ENCODE data around the gene IL16.

Gene IL16

GRCh38 chr15:81315452-81316175 lies 118.9 kb downstream of the IL16 start:
- DNase-seq (ENCODE audit: low read depth): no peak
- H3K4me3 ChIP-seq (ENCODE audit: control insufficient read depth, low read depth, low read length): no peak overlapping the region
- TF ChIP-seq, protein P1, sequence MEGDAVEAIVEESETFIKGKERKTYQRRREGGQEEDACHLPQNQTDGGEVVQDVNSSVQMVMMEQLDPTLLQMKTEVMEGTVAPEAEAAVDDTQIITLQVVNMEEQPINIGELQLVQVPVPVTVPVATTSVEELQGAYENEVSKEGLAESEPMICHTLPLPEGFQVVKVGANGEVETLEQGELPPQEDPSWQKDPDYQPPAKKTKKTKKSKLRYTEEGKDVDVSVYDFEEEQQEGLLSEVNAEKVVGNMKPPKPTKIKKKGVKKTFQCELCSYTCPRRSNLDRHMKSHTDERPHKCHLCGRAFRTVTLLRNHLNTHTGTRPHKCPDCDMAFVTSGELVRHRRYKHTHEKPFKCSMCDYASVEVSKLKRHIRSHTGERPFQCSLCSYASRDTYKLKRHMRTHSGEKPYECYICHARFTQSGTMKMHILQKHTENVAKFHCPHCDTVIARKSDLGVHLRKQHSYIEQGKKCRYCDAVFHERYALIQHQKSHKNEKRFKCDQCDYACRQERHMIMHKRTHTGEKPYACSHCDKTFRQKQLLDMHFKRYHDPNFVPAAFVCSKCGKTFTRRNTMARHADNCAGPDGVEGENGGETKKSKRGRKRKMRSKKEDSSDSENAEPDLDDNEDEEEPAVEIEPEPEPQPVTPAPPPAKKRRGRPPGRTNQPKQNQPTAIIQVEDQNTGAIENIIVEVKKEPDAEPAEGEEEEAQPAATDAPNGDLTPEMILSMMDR (conservative IDR thresholded peaks at IDR 0.05; ENCODE audit: control insufficient read depth, insufficient read depth, low read depth, low read length): no peak

DNA sequence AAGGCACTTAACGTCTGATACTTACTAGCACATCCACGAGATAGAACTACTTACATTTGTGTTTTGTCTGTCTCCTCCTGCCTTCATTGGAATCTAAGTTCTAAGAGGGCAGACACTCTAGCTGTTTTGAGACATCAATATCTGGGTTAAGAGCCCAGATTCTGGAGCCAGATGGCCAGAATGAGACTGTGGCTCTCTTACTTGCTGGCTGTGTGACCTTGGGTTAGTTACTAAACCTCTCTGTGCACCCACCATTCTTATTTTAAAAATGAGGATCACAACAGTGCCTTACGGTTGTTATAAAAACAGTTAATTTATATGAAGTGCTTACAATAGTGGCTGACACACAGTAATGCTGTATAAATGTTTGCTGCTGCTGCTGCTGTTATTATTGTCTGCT lies 119.6 kb downstream of the IL16 start:
- DNase-seq (ENCODE audit: low read depth): no peak
- no peak overlapping the region for H3K4me3 ChIP-seq (ENCODE audit: control insufficient read depth, low read depth, low read length)
- TF ChIP-seq, protein P1 (conservative IDR thresholded peaks at IDR 0.05; ENCODE audit: control insufficient read depth, insufficient read depth, low read depth, low read length): no peak

DNA sequence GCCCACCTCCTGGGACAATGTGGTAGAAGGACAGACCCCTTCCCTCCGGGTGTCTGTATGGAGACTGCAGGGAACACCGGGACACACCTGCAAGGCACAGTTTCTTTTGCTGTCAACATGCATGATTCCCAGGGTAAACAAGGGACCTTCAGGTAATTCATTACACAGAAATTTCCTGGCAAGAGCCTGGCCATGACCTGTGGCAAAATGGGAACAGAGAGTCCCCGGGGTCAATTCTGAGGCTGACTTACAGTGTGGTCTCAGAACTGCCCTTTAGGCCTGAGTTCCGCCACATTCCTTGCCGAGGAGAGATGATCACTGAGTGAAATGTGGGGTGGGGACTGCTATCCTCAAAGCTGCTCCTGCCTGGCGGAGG lies 121.0 kb downstream of the IL16 start:
- H3K4me3 ChIP-seq (ENCODE audit: control insufficient read depth, low read depth, low read length): no peak overlapping the region
- TF ChIP-seq, protein P1 (conservative IDR thresholded peaks at IDR 0.05; ENCODE audit: control insufficient read depth, insufficient read depth, low read depth, low read length): no peak

DNA sequence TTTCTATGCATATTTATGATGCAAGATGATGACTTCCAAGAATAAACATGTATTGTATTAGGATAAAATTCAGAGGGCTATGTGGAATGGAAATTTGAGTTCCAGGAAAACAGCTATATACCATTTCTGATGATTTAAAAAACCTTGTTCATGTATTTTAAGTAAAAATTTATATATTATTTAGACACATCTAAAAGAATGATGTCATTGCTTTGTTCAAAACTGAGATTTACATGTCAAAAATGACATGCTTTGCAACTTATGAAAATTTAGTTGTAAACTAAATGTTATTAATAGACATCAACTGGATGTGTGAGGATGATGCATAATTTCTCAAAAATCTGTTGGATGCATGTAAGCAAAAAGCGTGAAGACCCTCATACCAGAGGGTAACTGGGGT lies 125.0 kb downstream of the IL16 start:
- DNase-seq (ENCODE audit: low read depth): no peak
- H3K4me3 ChIP-seq (ENCODE audit: control insufficient read depth, low read depth, low read length): no peak overlapping the region
- TF ChIP-seq, protein P1 (conservative IDR thresholded peaks at IDR 0.05; ENCODE audit: control insufficient read depth, insufficient read depth, low read depth, low read length): no peak

More for the DNA sequence above, 121.0 kb downstream of the IL16 start:
- no peak for DNase-seq (ENCODE audit: low read depth)

DNA sequence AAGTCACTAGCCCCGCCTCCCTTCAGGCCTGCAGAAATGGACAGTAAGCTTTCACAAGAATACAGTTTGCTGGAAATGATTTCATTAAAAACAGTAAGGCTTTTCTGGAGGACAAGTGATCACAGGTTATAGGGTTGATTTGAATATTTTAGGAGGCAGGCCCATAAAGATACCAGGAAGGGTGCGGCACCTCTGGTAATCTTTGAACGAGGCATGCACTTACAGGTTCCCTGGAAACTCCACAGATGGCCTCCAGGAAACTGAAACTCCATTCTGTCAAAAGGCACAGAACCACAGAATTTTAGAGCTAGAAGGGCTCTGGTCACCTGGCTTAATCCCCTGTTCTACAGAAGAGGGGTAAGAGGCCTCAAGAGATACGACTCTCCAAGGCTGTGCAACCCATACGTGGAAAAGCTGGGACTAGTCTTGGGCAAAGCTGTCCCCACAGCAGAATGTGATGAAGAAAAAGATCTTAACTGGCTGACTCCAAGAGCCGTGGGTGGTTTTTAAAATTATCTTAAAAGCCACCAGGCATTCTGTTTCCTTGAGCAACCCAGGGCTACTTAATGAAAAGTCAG lies 126.1 kb downstream of the IL16 start:
- H3K4me3 ChIP-seq (ENCODE audit: control insufficient read depth, low read depth, low read length): peak overlapping the region; percentile 88
- DNase-seq (ENCODE audit: low read depth): no peak
- TF ChIP-seq, protein P1 (conservative IDR thresholded peaks at IDR 0.05; ENCODE audit: control insufficient read depth, insufficient read depth, low read depth, low read length): no peak

- TF ChIP-seq, protein P1 (conservative IDR thresholded peaks at IDR 0.05; ENCODE audit: control insufficient read depth, insufficient read depth, low read depth, low read length): no peak
- peak overlapping the region; percentile 88 for H3K4me3 ChIP-seq (ENCODE audit: control insufficient read depth, low read depth, low read length)
- no peak for DNase-seq (ENCODE audit: low read depth)
Measured at GRCh38 chr15:81323559-81323943, 126.9 kb downstream of the IL16 start.

Data from fibroblast of mammary gland (primary cell).